ENCODE results near the gene SMAD2. TPM values are rescaled to one million over a fixed set of nuclear protein-coding genes. Genes with fewer than 3 reads are reported as not detected.

SMAD2 gene
- total RNA-seq, 1 experiment from 2014 or later = 124 TPM

- TF ChIP-seq, protein P1, sequence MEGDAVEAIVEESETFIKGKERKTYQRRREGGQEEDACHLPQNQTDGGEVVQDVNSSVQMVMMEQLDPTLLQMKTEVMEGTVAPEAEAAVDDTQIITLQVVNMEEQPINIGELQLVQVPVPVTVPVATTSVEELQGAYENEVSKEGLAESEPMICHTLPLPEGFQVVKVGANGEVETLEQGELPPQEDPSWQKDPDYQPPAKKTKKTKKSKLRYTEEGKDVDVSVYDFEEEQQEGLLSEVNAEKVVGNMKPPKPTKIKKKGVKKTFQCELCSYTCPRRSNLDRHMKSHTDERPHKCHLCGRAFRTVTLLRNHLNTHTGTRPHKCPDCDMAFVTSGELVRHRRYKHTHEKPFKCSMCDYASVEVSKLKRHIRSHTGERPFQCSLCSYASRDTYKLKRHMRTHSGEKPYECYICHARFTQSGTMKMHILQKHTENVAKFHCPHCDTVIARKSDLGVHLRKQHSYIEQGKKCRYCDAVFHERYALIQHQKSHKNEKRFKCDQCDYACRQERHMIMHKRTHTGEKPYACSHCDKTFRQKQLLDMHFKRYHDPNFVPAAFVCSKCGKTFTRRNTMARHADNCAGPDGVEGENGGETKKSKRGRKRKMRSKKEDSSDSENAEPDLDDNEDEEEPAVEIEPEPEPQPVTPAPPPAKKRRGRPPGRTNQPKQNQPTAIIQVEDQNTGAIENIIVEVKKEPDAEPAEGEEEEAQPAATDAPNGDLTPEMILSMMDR (conservative IDR thresholded peaks at IDR 0.05; ENCODE audit: low read depth, low read length) = no peak
- TF ChIP-seq EZH2 (IDR thresholded peaks at IDR 0.05; ENCODE audit: borderline replicate concordance, low read depth, low read length, poor library complexity, severe bottlenecking) = no peak
- Histone ChIP-seq H3K4me3 (ENCODE audit: low read depth, low read length, poor library complexity, severe bottlenecking) (no peak overlapping the region), H3K27ac (ENCODE audit: low read depth, low read length, poor library complexity, severe bottlenecking) (no peak overlapping the region), H3K9me3 (ENCODE audit: low read depth, low read length, poor library complexity, severe bottlenecking) (peaks cover 29% of the 10 kb centered on the region), H3K4me1 (ENCODE audit: insufficient read depth, low read length, poor library complexity, severe bottlenecking) (peaks cover 7% of the 10 kb centered on the region), H3K27me3 (replicated peaks; ENCODE audit: insufficient read depth, low read depth, low read length, poor library complexity) (no peaks in the 10 kb centered on the region), H3K36me3 (ENCODE audit: insufficient read depth, low read length, poor library complexity, severe bottlenecking) (no peaks in the 10 kb centered on the region)
- POLR2A ChIA-PET (ENCODE audit: low non-redundant PET) = no interaction called here
- BruUV-seq (replicated peaks) = no TSS peak
- no peak for DNase-seq (ENCODE audit: low spot score)
- CTCF ChIA-PET = interaction anchor here (0.6 kb wide), 1 partner anchor 92 kb away, joined by 4 read pairs; no protein-coding TSS in a partner anchor
- intact Hi-C loops (cut with micrococcal nuclease; ENCODE audit: unreplicated experiment) = no loop called here
Observed at GRCh38 chr18:47908592-47908991, 21.9 kb downstream of the SMAD2 start.

- ChIA-PET POLR2A (ENCODE audit: low non-redundant PET) (no interaction called here), CTCF (no interaction called here)
- no peaks in the 10 kb centered on the region for H3K4me1 ChIP-seq (ENCODE audit: insufficient read depth, low read length, poor library complexity, severe bottlenecking)
- no peak for TF ChIP-seq EZH2 (IDR thresholded peaks at IDR 0.05; ENCODE audit: borderline replicate concordance, low read depth, low read length, poor library complexity, severe bottlenecking)
- TF ChIP-seq, protein P1 (conservative IDR thresholded peaks at IDR 0.05; ENCODE audit: low read depth, low read length) = no peak
- H3K36me3 ChIP-seq (ENCODE audit: insufficient read depth, low read length, poor library complexity, severe bottlenecking) = no peaks in the 10 kb centered on the region
- no peak for DNase-seq (ENCODE audit: low spot score)
- no peak overlapping the region for H3K27ac ChIP-seq (ENCODE audit: low read depth, low read length, poor library complexity, severe bottlenecking)
- BruUV-seq (replicated peaks) = no TSS peak
- no peak overlapping the region for H3K4me3 ChIP-seq (ENCODE audit: low read depth, low read length, poor library complexity, severe bottlenecking)
- H3K27me3 ChIP-seq (replicated peaks; ENCODE audit: insufficient read depth, low read depth, low read length, poor library complexity) = no peaks in the 10 kb centered on the region
- intact Hi-C loops (cut with micrococcal nuclease; ENCODE audit: unreplicated experiment) = no loop called here
- peaks cover 39% of the 10 kb centered on the region for H3K9me3 ChIP-seq (ENCODE audit: low read depth, low read length, poor library complexity, severe bottlenecking)
Observed at GRCh38 chr18:47906408-47906807, 24.1 kb downstream of the SMAD2 start.

GRCh38 chr18:47903809-47904208 is 26.6 kb downstream of the SMAD2 start:
- BruUV-seq (replicated peaks) = no TSS peak
- ChIA-PET CTCF (no interaction called here), POLR2A (ENCODE audit: low non-redundant PET) (no interaction called here)
- H3K27ac ChIP-seq (ENCODE audit: low read depth, low read length, poor library complexity, severe bottlenecking) = no peak overlapping the region
- H3K27me3 ChIP-seq (replicated peaks; ENCODE audit: insufficient read depth, low read depth, low read length, poor library complexity) = no peaks in the 10 kb centered on the region
- no peak for DNase-seq (ENCODE audit: low spot score)
- intact Hi-C loops (cut with micrococcal nuclease; ENCODE audit: unreplicated experiment) = no loop called here
- H3K36me3 ChIP-seq (ENCODE audit: insufficient read depth, low read length, poor library complexity, severe bottlenecking) = no peaks in the 10 kb centered on the region
- H3K9me3 ChIP-seq (ENCODE audit: low read depth, low read length, poor library complexity, severe bottlenecking) = peaks cover 39% of the 10 kb centered on the region
- H3K4me1 ChIP-seq (ENCODE audit: insufficient read depth, low read length, poor library complexity, severe bottlenecking) = peaks cover 10% of the 10 kb centered on the region
- TF ChIP-seq, protein P1 (conservative IDR thresholded peaks at IDR 0.05; ENCODE audit: low read depth, low read length) = no peak
- no peak for TF ChIP-seq EZH2 (IDR thresholded peaks at IDR 0.05; ENCODE audit: borderline replicate concordance, low read depth, low read length, poor library complexity, severe bottlenecking)
- no peak overlapping the region for H3K4me3 ChIP-seq (ENCODE audit: low read depth, low read length, poor library complexity, severe bottlenecking)

All from A673 (cell line).